ENCODE results near the gene GSTO2. TPM values are rescaled to one million over a fixed set of nuclear protein-coding genes. Genes with fewer than 3 reads are reported as not detected.

The GSTO2 gene
- total and polyA plus RNA-seq, 2 of the 13 experiments (the other 11 are each of a cell fraction or from before 2014, with no cell fraction given) = 2.1 to 7.9 TPM

DNA sequence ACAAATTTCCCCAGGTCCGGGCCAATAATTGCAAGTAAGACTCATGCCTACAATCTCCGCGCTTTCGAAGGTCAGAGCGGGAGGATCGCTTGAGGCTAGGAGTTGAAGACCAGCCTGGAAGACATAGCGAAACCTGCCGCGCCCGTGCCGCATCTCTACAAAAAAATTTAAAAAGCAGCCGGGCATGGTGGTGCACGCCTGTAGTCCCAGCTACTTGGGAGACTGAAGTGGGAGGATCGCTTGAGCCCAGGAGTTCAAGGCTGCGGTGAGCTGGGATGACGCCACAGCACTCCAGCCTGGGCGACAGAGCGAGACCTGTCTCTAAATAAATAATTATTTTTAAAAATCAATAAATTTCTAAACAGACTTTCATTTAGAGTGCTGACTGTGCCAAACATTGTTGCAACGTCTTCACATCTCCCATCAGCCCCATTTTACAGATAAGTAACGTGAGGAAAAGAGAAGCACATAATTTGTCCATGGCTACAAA is 36.3 kb upstream of the GSTO2 start (continued):
- no peak for TF ChIP-seq TRIM24 (CRISPR knock-in tag; IDR thresholded peaks at IDR 0.05)

DNA sequence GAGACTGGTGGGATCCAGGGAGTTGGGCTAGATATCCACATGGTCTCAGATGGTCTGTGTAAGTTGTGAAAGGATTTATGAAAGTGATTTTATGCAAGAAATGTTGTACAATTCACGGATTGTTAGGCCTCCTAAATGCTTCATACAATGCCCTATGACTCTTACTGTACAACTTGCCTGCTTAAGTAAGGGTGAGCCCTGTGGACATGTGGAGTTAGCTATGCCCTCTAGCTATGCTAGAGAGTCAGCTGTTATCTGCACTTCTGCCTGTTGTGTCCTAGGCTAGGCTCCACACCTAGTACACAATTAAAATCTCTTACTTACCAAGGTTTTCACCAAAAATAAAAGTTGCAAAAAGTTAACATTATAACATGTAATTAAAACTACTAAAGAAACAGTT is 35.2 kb upstream of the GSTO2 start:
- intact Hi-C loops (cut with micrococcal nuclease; ENCODE audit: unreplicated experiment) (no loop called here), in situ Hi-C loops (cut with HindIII; ENCODE audit: extremely low pct_ligation_motif_present, low pct_unique_long_range_greater_than_20kb) (no loop called here)
- peak overlapping the region; percentile 87 for H3K4me2 ChIP-seq (ENCODE audit: low read depth, low read length)
- TF ChIP-seq ZBTB7A (CRISPR knock-in tag; IDR thresholded peaks at IDR 0.05) (no peak), NFYC (CRISPR knock-in tag; IDR thresholded peaks at IDR 0.05) (no peak), ZNF253 (CRISPR knock-in tag; IDR thresholded peaks at IDR 0.05; ENCODE audit: borderline replicate concordance) (no peak), ZNF138 (CRISPR knock-in tag; IDR thresholded peaks at IDR 0.05; ENCODE audit: low read depth) (no peak), ATF7 (IDR thresholded peaks at IDR 0.05) (no peak), ATF7 (CRISPR knock-in tag; IDR thresholded peaks at IDR 0.05) (no peak), CREB1 (IDR thresholded peaks at IDR 0.05) (no peak), CREB1 (CRISPR knock-in tag; IDR thresholded peaks at IDR 0.05) (0 out of 2 replicates have a peak, but pooled peaks have one; percentile 25), SAP130 (CRISPR knock-in tag; IDR thresholded peaks at IDR 0.05; ENCODE audit: low read depth) (peak; percentile 28; the same call in 1 of the 2 replicates), SUZ12 (IDR thresholded peaks at IDR 0.05; ENCODE audit: low read depth, low read length) (no peak), CREM (IDR thresholded peaks at IDR 0.05) (no peak), CREM (CRISPR knock-in tag; IDR thresholded peaks at IDR 0.05) (no peak), SKI (IDR thresholded peaks at IDR 0.05; ENCODE audit: partially characterized antibody) (no peak), NFRKB (IDR thresholded peaks at IDR 0.05) (no peak), IRX3 (CRISPR knock-in tag; IDR thresholded peaks at IDR 0.05; ENCODE audit: borderline replicate concordance, low read depth) (no peak), ARNT2 (CRISPR knock-in tag; IDR thresholded peaks at IDR 0.05; ENCODE audit: low read depth) (no peak)
- TF ChIP-seq, protein P1, sequence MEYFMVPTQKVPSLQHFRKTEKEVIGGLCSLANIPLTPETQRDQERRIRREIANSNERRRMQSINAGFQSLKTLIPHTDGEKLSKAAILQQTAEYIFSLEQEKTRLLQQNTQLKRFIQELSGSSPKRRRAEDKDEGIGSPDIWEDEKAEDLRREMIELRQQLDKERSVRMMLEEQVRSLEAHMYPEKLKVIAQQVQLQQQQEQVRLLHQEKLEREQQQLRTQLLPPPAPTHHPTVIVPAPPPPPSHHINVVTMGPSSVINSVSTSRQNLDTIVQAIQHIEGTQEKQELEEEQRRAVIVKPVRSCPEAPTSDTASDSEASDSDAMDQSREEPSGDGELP (IDR thresholded peaks at IDR 0.05; ENCODE audit: borderline replicate concordance, low read depth) = peak; percentile 52; the same call in 1 of the 2 replicates
- TF ChIP-seq, protein P2, sequence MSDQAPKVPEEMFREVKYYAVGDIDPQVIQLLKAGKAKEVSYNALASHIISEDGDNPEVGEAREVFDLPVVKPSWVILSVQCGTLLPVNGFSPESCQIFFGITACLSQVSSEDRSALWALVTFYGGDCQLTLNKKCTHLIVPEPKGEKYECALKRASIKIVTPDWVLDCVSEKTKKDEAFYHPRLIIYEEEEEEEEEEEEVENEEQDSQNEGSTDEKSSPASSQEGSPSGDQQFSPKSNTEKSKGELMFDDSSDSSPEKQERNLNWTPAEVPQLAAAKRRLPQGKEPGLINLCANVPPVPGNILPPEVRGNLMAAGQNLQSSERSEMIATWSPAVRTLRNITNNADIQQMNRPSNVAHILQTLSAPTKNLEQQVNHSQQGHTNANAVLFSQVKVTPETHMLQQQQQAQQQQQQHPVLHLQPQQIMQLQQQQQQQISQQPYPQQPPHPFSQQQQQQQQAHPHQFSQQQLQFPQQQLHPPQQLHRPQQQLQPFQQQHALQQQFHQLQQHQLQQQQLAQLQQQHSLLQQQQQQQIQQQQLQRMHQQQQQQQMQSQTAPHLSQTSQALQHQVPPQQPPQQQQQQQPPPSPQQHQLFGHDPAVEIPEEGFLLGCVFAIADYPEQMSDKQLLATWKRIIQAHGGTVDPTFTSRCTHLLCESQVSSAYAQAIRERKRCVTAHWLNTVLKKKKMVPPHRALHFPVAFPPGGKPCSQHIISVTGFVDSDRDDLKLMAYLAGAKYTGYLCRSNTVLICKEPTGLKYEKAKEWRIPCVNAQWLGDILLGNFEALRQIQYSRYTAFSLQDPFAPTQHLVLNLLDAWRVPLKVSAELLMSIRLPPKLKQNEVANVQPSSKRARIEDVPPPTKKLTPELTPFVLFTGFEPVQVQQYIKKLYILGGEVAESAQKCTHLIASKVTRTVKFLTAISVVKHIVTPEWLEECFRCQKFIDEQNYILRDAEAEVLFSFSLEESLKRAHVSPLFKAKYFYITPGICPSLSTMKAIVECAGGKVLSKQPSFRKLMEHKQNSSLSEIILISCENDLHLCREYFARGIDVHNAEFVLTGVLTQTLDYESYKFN (CRISPR knock-in tag; conservative IDR thresholded peaks at IDR 0.05) = no peak
- ATAC-seq (peak; percentile 27; the same call in 2 of the 3 replicates), DNase-seq (ENCODE audit: low spot score) (peak; percentile 25), FAIRE-seq (no peak)
- H3K79me2 ChIP-seq (ENCODE audit: insufficient read depth, low read length) = no peaks in the 10 kb centered on the region
- POLR2A ChIA-PET = interaction anchor here (3.7 kb wide), 1 partner anchor 21 kb away, joined by 59 read pairs; the partner anchor contains the start of gene GSTO1
- H3K36me3 ChIP-seq (replicated peaks in 1 of 2; ENCODE audit: control insufficient read depth in 1 of 2, insufficient read depth in 2 of 2, low read length in 2 of 2) = no peaks in the 10 kb centered on the region
- no TSS peak for BruUV-seq (replicated peaks)
- H3K9me3 ChIP-seq (ENCODE audit: low read length) = peaks cover 7% of the 10 kb centered on the region
- no peaks in the 10 kb centered on the region; a peak in 2 of 5 replicates for H3K27me3 ChIP-seq (ENCODE audit: control insufficient read depth in 1 of 2, insufficient read depth in 2 of 2, low read length in 2 of 2)
- no peak overlapping the region for H3K4me3 ChIP-seq (replicated peaks in 1 of 3; ENCODE audit: insufficient read depth in 1 of 3, low read depth in 2 of 3, low read length in 3 of 3)
- CTCF ChIA-PET (ENCODE audit: low intra/inter-chr PET ratio, low total read pairs) = no interaction called here
- no peak overlapping the region for H3K27ac ChIP-seq (ENCODE audit: extremely low read length, insufficient read depth, low read length)
- H4K20me1 ChIP-seq (ENCODE audit: insufficient read depth, low read length) = no peaks in the 10 kb centered on the region
- H2AFZ ChIP-seq (ENCODE audit: low read length) = no peak overlapping the region
- H3K9ac ChIP-seq (ENCODE audit: insufficient read depth, low read depth, low read length) = no peak overlapping the region
- peaks cover 21% of the 10 kb centered on the region for H3K4me1 ChIP-seq (ENCODE audit: insufficient read depth, low read length)
- 0% methylated on average over 1 of the region's 1 CpG for WGBS (ENCODE audit: low lambda C conversion rate)

All from HepG2 (cell line).